Neural progenitor cell (in vitro differentiated cells): ENCODE data around the gene CAV3.

Experiments used
- EZH2phosphoT487 ChIP-seq: fragments of 200-600 bp; sonication (generic); IDR thresholded peaks from 2 replicates; pipeline ENCODE4 v1.6.1; 2017; ENCODE audit warnings: antibody characterized with exemption
- TF ChIP-seq, protein P1 (sequence below): fragments of 200-600 bp; sonication (generic); IDR thresholded peaks from 2 replicates; pipeline ENCODE4 v1.5.1; 2017; ENCODE audit warnings: antibody characterized with exemption, mild to moderate bottlenecking

DNA sequence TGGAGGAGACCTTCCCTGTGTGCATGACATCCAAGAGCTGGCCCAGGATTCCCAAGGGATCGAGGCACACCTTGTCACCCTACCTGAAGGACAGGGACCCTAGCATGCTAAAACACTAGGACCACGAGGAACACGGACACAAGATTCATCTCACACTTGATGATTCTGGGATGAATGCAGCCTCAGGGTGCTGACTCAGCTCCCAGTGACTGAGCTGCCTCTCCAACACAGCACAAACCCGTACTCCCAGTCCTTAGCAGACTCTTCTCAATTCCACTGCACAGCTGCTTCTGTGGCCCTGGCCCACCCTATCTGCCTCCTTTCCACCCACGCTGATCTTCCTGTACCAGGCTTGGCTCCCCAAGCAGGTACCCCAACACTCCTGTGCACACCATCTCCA is 44.9 kb downstream of the CAV3 start:
- TF ChIP-seq, protein P1, sequence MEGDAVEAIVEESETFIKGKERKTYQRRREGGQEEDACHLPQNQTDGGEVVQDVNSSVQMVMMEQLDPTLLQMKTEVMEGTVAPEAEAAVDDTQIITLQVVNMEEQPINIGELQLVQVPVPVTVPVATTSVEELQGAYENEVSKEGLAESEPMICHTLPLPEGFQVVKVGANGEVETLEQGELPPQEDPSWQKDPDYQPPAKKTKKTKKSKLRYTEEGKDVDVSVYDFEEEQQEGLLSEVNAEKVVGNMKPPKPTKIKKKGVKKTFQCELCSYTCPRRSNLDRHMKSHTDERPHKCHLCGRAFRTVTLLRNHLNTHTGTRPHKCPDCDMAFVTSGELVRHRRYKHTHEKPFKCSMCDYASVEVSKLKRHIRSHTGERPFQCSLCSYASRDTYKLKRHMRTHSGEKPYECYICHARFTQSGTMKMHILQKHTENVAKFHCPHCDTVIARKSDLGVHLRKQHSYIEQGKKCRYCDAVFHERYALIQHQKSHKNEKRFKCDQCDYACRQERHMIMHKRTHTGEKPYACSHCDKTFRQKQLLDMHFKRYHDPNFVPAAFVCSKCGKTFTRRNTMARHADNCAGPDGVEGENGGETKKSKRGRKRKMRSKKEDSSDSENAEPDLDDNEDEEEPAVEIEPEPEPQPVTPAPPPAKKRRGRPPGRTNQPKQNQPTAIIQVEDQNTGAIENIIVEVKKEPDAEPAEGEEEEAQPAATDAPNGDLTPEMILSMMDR = no peak
- no peak for TF ChIP-seq EZH2phosphoT487
